Testis (tissue), 2 donors: ENCODE data around the gene COL5A1.

Source experiments
- POLR2A ChIP-seq: fragments of 450-650 bp; IDR thresholded peaks from one replicate; pipeline ENCODE4 v1.6.1; 2017; ENCODE audit warnings: antibody characterized with exemption, mild to moderate bottlenecking, moderate library complexity
- TF ChIP-seq, protein P1 (sequence below), 3 experiments: fragments of 450-650 bp in 2 of 3; fragments of 200-600 bp in 1 of 3; sonication (generic) in 1 of 3; IDR thresholded peaks; one replicate each; pipeline ENCODE4 v1.5.1; 2016 to 2019; ENCODE audit warnings: antibody characterized with exemption in 3 of 3, mild to moderate bottlenecking in 2 of 3, moderate library complexity in 1 of 3

DNA sequence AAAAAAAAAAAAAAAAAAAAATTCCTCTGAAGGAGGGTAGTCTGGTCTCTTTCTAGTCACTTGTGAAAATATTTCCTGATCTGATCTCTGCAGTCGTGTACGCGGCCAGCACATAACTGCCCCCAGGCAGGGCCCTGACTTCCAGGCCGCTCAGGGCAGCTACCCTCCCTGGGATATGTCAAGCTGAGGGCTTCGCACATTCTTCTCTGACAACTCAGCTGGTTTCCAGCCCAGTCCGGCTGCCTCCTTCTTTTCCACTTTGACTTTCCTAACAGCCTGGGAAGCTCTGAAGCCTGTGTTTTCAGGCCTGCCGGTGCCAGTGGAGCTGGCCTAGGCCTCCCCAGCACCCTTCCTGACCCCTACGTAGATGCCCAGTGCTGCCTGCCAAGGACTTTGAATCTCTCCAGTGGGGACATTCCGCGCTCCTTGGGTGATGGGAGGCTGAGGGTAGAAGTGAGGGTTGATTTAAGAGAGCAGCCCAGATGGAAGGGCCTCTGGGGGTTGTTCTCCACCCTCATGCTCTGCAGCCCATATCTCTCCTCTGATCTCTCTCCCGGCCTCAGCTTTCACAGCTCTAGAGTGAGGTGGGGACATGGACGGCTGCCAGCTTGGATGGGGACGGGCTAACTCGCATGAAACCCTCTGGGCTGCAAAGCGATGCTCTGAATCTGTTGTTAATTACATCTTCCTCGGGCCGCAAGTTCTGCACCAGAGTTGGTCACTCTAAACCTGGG is 20.7 kb downstream of the COL5A1 start:
- TF ChIP-seq, protein P1, sequence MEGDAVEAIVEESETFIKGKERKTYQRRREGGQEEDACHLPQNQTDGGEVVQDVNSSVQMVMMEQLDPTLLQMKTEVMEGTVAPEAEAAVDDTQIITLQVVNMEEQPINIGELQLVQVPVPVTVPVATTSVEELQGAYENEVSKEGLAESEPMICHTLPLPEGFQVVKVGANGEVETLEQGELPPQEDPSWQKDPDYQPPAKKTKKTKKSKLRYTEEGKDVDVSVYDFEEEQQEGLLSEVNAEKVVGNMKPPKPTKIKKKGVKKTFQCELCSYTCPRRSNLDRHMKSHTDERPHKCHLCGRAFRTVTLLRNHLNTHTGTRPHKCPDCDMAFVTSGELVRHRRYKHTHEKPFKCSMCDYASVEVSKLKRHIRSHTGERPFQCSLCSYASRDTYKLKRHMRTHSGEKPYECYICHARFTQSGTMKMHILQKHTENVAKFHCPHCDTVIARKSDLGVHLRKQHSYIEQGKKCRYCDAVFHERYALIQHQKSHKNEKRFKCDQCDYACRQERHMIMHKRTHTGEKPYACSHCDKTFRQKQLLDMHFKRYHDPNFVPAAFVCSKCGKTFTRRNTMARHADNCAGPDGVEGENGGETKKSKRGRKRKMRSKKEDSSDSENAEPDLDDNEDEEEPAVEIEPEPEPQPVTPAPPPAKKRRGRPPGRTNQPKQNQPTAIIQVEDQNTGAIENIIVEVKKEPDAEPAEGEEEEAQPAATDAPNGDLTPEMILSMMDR (IDR thresholded peaks at IDR 0.05), result no peak
- no peak for TF ChIP-seq POLR2A
